ENCODE results near the gene NPHP3.

The NPHP3 gene

GRCh38 chr3:132723024-132723950 is 1.1 kb upstream of the NPHP3 start:
- H3K27ac ChIP-seq (ENCODE audit: poor library complexity, severe bottlenecking), result peak overlapping the region; percentile 73

GRCh38 chr3:132721479-132722164 is 587 bp downstream of the NPHP3 start:
- peak; percentile 45 for ATAC-seq (ENCODE audit: low read depth)

More at GRCh38 chr3:132723024-132723950, 1.1 kb upstream of the NPHP3 start:
- H3K27me3 ChIP-seq (ENCODE audit: insufficient read depth, poor library complexity, severe bottlenecking), result no peaks in the 10 kb centered on the region
- TF ChIP-seq CTCF (IDR thresholded peaks at IDR 0.05; ENCODE audit: poor library complexity, severe bottlenecking), result no peak
- DNase-seq (ENCODE audit: low spot score) (no peak), ATAC-seq (ENCODE audit: low read depth) (no peak)
- peak overlapping the region; percentile 52 for H3K4me3 ChIP-seq (ENCODE audit: severe bottlenecking)
- no peaks in the 10 kb centered on the region for H3K9me3 ChIP-seq (ENCODE audit: severe bottlenecking)
- H3K36me3 ChIP-seq (ENCODE audit: low read depth), result peaks cover 6% of the 10 kb centered on the region; the same call in 1 of the 2 replicates
- H3K4me1 ChIP-seq (ENCODE audit: insufficient read depth, poor library complexity, severe bottlenecking), result peaks cover 8% of the 10 kb centered on the region

GRCh38 chr3:132720228-132720627 is 2.0 kb downstream of the NPHP3 start:
- H3K27ac ChIP-seq (ENCODE audit: poor library complexity, severe bottlenecking), result no peak overlapping the region
- no peak overlapping the region for H3K4me3 ChIP-seq (ENCODE audit: severe bottlenecking)
- no peaks in the 10 kb centered on the region for H3K9me3 ChIP-seq (ENCODE audit: severe bottlenecking)
- H3K36me3 ChIP-seq (ENCODE audit: low read depth), result peaks cover 21% of the 10 kb centered on the region
- TF ChIP-seq CTCF (IDR thresholded peaks at IDR 0.05; ENCODE audit: poor library complexity, severe bottlenecking), result no peak
- H3K27me3 ChIP-seq (ENCODE audit: insufficient read depth, poor library complexity, severe bottlenecking), result no peaks in the 10 kb centered on the region
- DNase-seq (ENCODE audit: low spot score), result no peak
- ATAC-seq (ENCODE audit: low read depth), result no peak
- peaks cover 8% of the 10 kb centered on the region for H3K4me1 ChIP-seq (ENCODE audit: insufficient read depth, poor library complexity, severe bottlenecking)

More at GRCh38 chr3:132721479-132722164, 587 bp downstream of the NPHP3 start:
- Histone ChIP-seq H3K27ac (ENCODE audit: poor library complexity, severe bottlenecking) (peak overlapping the region; percentile 75), H3K9me3 (ENCODE audit: severe bottlenecking) (no peaks in the 10 kb centered on the region), H3K36me3 (ENCODE audit: low read depth) (peaks cover 15% of the 10 kb centered on the region; the same call in 1 of the 2 replicates), H3K27me3 (ENCODE audit: insufficient read depth, poor library complexity, severe bottlenecking) (no peaks in the 10 kb centered on the region), H3K4me1 (ENCODE audit: insufficient read depth, poor library complexity, severe bottlenecking) (peaks cover 8% of the 10 kb centered on the region), H3K4me3 (ENCODE audit: severe bottlenecking) (peak overlapping the region; percentile 57)
- DNase-seq (ENCODE audit: low spot score), result peak; percentile 75
- TF ChIP-seq CTCF (IDR thresholded peaks at IDR 0.05; ENCODE audit: poor library complexity, severe bottlenecking), result no peak

- H3K27me3 ChIP-seq (ENCODE audit: insufficient read depth, poor library complexity, severe bottlenecking), result no peaks in the 10 kb centered on the region
- DNase-seq (ENCODE audit: low spot score) (no peak), ATAC-seq (ENCODE audit: low read depth) (no peak)
- H3K4me1 ChIP-seq (ENCODE audit: insufficient read depth, poor library complexity, severe bottlenecking), result peaks cover 4% of the 10 kb centered on the region
- no peak for TF ChIP-seq CTCF (IDR thresholded peaks at IDR 0.05; ENCODE audit: poor library complexity, severe bottlenecking)
- peaks cover 58% of the 10 kb centered on the region for H3K36me3 ChIP-seq (ENCODE audit: low read depth)
- H3K27ac ChIP-seq (ENCODE audit: poor library complexity, severe bottlenecking), result no peak overlapping the region
- no peak overlapping the region for H3K4me3 ChIP-seq (ENCODE audit: severe bottlenecking)
- no peaks in the 10 kb centered on the region for H3K9me3 ChIP-seq (ENCODE audit: severe bottlenecking)
Observed at GRCh38 chr3:132716372-132716771, 5.8 kb downstream of the NPHP3 start.

Data from RWPE2 (cell line).